K562 (cell line): ENCODE results near the gene EDNRB. TPM values are rescaled to one million over a fixed set of nuclear protein-coding genes. Genes with fewer than 3 reads are reported as not detected.

Source experiments
- ATAC-seq: fragments of 200-7000 bp; cut with Tn5 transposase; 3 replicates; pipeline ENCODE4 v1.9.1; 2020; ENCODE audit warnings: moderate library complexity
- BruUV-seq: library from RNA; stranded (reverse); fragments of 400-500 nt; replicated peaks from 2 replicates; lab custom pipeline; 2021; lab: Mats Ljungman, UMichigan
- CTCF ChIA-PET: fragments of 300-600 bp; formaldehyde crosslinking; extraction: SDS; loops from one replicate; lab custom pipeline; 2021; ENCODE audit warnings: low intra/inter-chr PET ratio; lab: Yijun Ruan, JAX
- POLR2A ChIA-PET: fragments of 300-600, 350-650 bp; sonication (Branson Sonifier 250); formaldehyde crosslinking; extraction: SDS; loops from one replicate; lab custom pipeline; 2021; ENCODE audit warnings: antibody characterized with exemption, inconsistent platforms; lab: Yijun Ruan, JAX
- DNase-seq, 4 experiments: peaks; one replicate each; pipeline versions ENCODE4 v3.0.0 to v3.0.0-alpha.2; 2011 to 2018; ENCODE audit warnings: low spot score in 3 of 4, mixed read lengths in 3 of 4; ENCODE audit errors: extremely low read depth in 1 of 4
- FAIRE-seq: peaks from 2 replicates; lab custom pipeline; 2011; peaks lifted over from hg19 to GRCh38; lab: Jason Lieb, UNC
- H2AFZ ChIP-seq: 2 replicates; pipeline ENCODE4 v1.6.0; 2011; ENCODE audit warnings: low read depth, low read length, control low read depth, inconsistent platforms
- H3K27ac ChIP-seq: fragments of 200-600 bp; 3 replicates; pipeline ENCODE4 v1.8.0; 2011; ENCODE audit warnings: low read depth, mild to moderate bottlenecking, control low read depth, inconsistent platforms, low read length, moderate library complexity, mixed read lengths; ENCODE audit errors: extremely low read depth
- H3K27me3 ChIP-seq, 2 experiments: fragments of 300-600 bp in 1 of 2; 2 replicates in 1 of 2; 3 replicates in 1 of 2; pipeline versions ENCODE4 v1.6.0 to v1.8.0; 2011; ENCODE audit warnings: inconsistent platforms in 2 of 2, low read length in 2 of 2, mild to moderate bottlenecking in 1 of 2, mixed read lengths in 1 of 2, moderate library complexity in 1 of 2; ENCODE audit not compliant: control insufficient read depth in 2 of 2, insufficient read depth in 2 of 2
- H3K36me3 ChIP-seq: fragments of 300-600 bp; 3 replicates; pipeline ENCODE4 v1.8.0; 2011; ENCODE audit warnings: mild to moderate bottlenecking, low read length, inconsistent platforms; ENCODE audit not compliant: control insufficient read depth, insufficient read depth
- H3K4me1 ChIP-seq, 2 experiments: fragments of 200-600 bp in 1 of 2; replicated peaks in 1 of 2; 2 replicates in 1 of 2; 3 replicates in 1 of 2; pipeline versions ENCODE4 v1.5.1 to v1.8.0; 2011; ENCODE audit warnings: inconsistent platforms in 2 of 2, low read length in 2 of 2, mild to moderate bottlenecking in 1 of 2, mixed read lengths in 1 of 2, moderate library complexity in 1 of 2; ENCODE audit not compliant: control insufficient read depth in 2 of 2, insufficient read depth in 2 of 2
- H3K4me2 ChIP-seq: 2 replicates; pipeline ENCODE4 v1.6.1; 2011; ENCODE audit warnings: low read length, control low read depth, inconsistent platforms, mixed read lengths; ENCODE audit not compliant: insufficient read depth
- H3K4me3 ChIP-seq: fragments of 200-600 bp; sonication (generic), shearing (Covaris generic); 2 replicates; pipeline ENCODE4 v1.5.1; 2016; ENCODE audit warnings: control low read depth, inconsistent platforms
- H3K79me2 ChIP-seq: fragments of 200-600 bp; 3 replicates; pipeline ENCODE4 v1.8.0; 2011; ENCODE audit warnings: low read length, inconsistent platforms; ENCODE audit not compliant: control insufficient read depth, insufficient read depth
- H3K9ac ChIP-seq, 2 experiments: 2 replicates each; pipeline versions ENCODE4 v1.6.0 to v1.6.1; 2011; ENCODE audit warnings: low read depth in 2 of 2, low read length in 2 of 2, control low read depth in 1 of 2, inconsistent platforms in 1 of 2, mild to moderate bottlenecking in 1 of 2, mixed read lengths in 1 of 2; ENCODE audit not compliant: insufficient read depth in 1 of 2
- H3K9me1 ChIP-seq: one replicate; pipeline ENCODE4 v1.6.0; 2011; ENCODE audit warnings: inconsistent platforms, mild to moderate bottlenecking, low read length, moderate library complexity; ENCODE audit not compliant: control insufficient read depth, insufficient read depth
- H3K9me3 ChIP-seq: replicated peaks from 2 replicates; pipeline ENCODE4 v1.5.1; 2011; ENCODE audit warnings: low read depth, low read length, inconsistent platforms; ENCODE audit not compliant: control insufficient read depth, insufficient read depth
- H4K20me1 ChIP-seq: replicated peaks from 2 replicates; pipeline ENCODE4 v1.6.1; 2011; ENCODE audit warnings: low read length, inconsistent platforms, mixed read lengths; ENCODE audit not compliant: control insufficient read depth, insufficient read depth
- CBX3 ChIP-seq, 2 experiments: IDR thresholded peaks; 1 replicate in 1 of 2; 2 replicates in 1 of 2; pipeline ENCODE4 v1.6.1; 2012; ENCODE audit warnings: inconsistent platforms in 2 of 2, low read length in 2 of 2, borderline replicate concordance in 1 of 2, control low read depth in 1 of 2
- ETV1 ChIP-seq: fragments of 450-650 bp; conservative IDR thresholded peaks from 2 replicates; pipeline ENCODE4 v1.6.1; 2016; ENCODE audit warnings: missing genetic modification characterization, control low read depth, low read depth, missing compliant biosample characterization
- HNRNPLL ChIP-seq: fragments of 200-400 bp; formaldehyde crosslinking; IDR thresholded peaks from 2 replicates; pipeline ENCODE4 v1.6.1; 2017; ENCODE audit warnings: low read length, low read depth, mild to moderate bottlenecking; ENCODE audit not compliant: poor library complexity, severe bottlenecking
- KHSRP ChIP-seq: fragments of 450-650 bp; IDR thresholded peaks from 2 replicates; pipeline ENCODE4 v1.6.1; 2017
- LARP7 ChIP-seq: fragments of 450-650 bp; IDR thresholded peaks from 2 replicates; pipeline ENCODE4 v1.6.1; 2016
- TEAD1 ChIP-seq, 2 experiments: fragments of 450-650 bp in 1 of 2; sonication (generic) in 1 of 2; formaldehyde crosslinking; IDR thresholded peaks; 2 replicates each; pipeline versions ENCODE4 v1.4.0 to v1.8.0; 2020 to 2022; ENCODE audit warnings: mild to moderate bottlenecking in 2 of 2, missing genetic modification reagents in 1 of 2
- ZNF384 ChIP-seq: IDR thresholded peaks from 2 replicates; pipeline ENCODE4 v1.6.1; 2012; ENCODE audit warnings: low read depth, low read length, improper control_type of control experiment
- ZNF436 ChIP-seq: fragments of 250-450, 450-650 bp; sonication (Bioruptor Pico); formaldehyde crosslinking; IDR thresholded peaks from 2 replicates; pipeline ENCODE4 v1.7.0; 2020; ENCODE audit warnings: mild to moderate bottlenecking
- WGBS: fragments of 100-300 bp; shearing (Covaris generic); methylation state at CpG from one replicate; pipeline ENCODE4 v1.1.6; 2016; ENCODE audit warnings: low coverage, mixed read lengths; ENCODE audit not compliant: insufficient coverage; ENCODE audit errors: missing lambda C conversion rate; 5-methylcytosine and 5-hydroxymethylcytosine counted together
- in situ Hi-C: fragments of 300-500 bp; cut with MboI; formaldehyde crosslinking; loops from 4 replicates; pipeline ENCODE4 v1.15.0; 2018; ENCODE audit warnings: inconsistent platforms, mixed read lengths
- intact Hi-C: fragments of 100-400 bp; cut with micrococcal nuclease; formaldehyde crosslinking; loops from 2 replicates; pipeline ENCODE4 v1.14.2; 2022
- polyA plus RNA-seq, 8 experiments: library from polyadenylated mRNA; depleted of rRNA in 4 of 8; stranded (reverse) in 5 of 8; unstranded in 3 of 8; fragments of >200 nt; fragmentation: Nextera tagmentation in 2 of 8; fragmentation: Illumina TruSeq in 1 of 8; extraction: Ambion mirVana in 2 of 8; extraction: Trizol in 1 of 8; gene quantifications; 2 replicates each; pipeline versions ENCODE4 v1.2.1 to v1.2.3, GENCODE V29; 2011 to 2014; ENCODE audit warnings: inconsistent platforms in 1 of 8, missing spikeins in 1 of 8
- total RNA-seq, 7 experiments: library from RNA; depleted of rRNA in 6 of 7; stranded (reverse); fragments of >200 nt in 6 of 7; fragmentation: Illumina TruSeq in 2 of 7; extraction: Trizol in 2 of 7; gene quantifications; 2 replicates each; pipeline versions ENCODE4 v1.2.1 to v1.2.3, GENCODE V29; 2011 to 2021; ENCODE audit warnings: low replicate concordance in 1 of 7
- TF ChIP-seq, protein P1 (sequence below), 2 experiments: fragments of 150-350 bp in 1 of 2; IDR thresholded peaks; 2 replicates each; pipeline ENCODE4 v1.6.1; 2012 to 2016; ENCODE audit warnings: low read depth in 2 of 2, low read length in 2 of 2, mild to moderate bottlenecking in 1 of 2, moderate library complexity in 1 of 2

Gene EDNRB
- total and polyA plus RNA-seq, 9 of the 15 experiments (the other 6 are each of a cell fraction or from before 2014, with no cell fraction given) = 0.04 TPM; not detected in 8

DNA sequence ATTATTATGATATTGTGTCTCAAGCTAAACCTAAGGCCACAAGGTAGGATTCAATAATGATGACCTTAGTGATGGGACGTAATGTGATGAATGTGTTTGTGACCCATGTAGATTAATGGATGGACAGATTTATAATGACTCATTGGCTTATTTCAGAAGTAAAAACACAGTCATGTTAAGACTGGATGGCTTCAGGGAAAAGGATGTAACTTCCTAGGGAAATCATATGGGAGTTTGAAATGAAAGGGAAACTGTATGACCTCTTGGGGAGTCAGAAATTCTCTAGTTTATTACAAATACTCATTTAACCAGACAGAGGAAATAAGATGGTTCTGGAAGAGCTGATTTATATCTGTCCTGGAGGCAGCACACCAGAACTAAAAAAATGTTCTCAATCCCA, 2.9 kb downstream of the EDNRB start:
- Histone ChIP-seq H3K4me3 (no peak overlapping the region), H3K9me1 (no peaks in the 10 kb centered on the region), H3K36me3 (no peaks in the 10 kb centered on the region), H3K27me3 (no peaks in the 10 kb centered on the region), H3K79me2 (no peaks in the 10 kb centered on the region), H3K4me1 (no peaks in the 10 kb centered on the region), H3K9ac (no peak overlapping the region), H2AFZ (no peak overlapping the region), H3K4me2 (no peak overlapping the region), H4K20me1 (no peaks in the 10 kb centered on the region), H3K27ac (no peak overlapping the region), H3K9me3 (no peaks in the 10 kb centered on the region; the same call in 1 of the 2 replicates)
- FAIRE-seq (no peak), DNase-seq (no peak), ATAC-seq (no peak)
- in situ Hi-C loops (no loop called here), intact Hi-C loops (no loop called here)
- no TSS peak for BruUV-seq
- WGBS = 0% methylated on average over 1 of the region's 1 CpG
- ChIA-PET CTCF (no interaction called here), POLR2A (no interaction called here)
- TF ChIP-seq TEAD1 (CRISPR knock-in tag; IDR thresholded peaks at IDR 0.05) (no peak), ZNF436 (no peak), ZNF384 (no peak), KHSRP (no peak), LARP7 (no peak), CBX3 (IDR thresholded peaks at IDR 0.05; ENCODE audit: borderline replicate concordance in 1 of 2, low read length in 2 of 2) (no peak), ETV1 (tag) (no peak), HNRNPLL (no peak)
- TF ChIP-seq, protein P1, sequence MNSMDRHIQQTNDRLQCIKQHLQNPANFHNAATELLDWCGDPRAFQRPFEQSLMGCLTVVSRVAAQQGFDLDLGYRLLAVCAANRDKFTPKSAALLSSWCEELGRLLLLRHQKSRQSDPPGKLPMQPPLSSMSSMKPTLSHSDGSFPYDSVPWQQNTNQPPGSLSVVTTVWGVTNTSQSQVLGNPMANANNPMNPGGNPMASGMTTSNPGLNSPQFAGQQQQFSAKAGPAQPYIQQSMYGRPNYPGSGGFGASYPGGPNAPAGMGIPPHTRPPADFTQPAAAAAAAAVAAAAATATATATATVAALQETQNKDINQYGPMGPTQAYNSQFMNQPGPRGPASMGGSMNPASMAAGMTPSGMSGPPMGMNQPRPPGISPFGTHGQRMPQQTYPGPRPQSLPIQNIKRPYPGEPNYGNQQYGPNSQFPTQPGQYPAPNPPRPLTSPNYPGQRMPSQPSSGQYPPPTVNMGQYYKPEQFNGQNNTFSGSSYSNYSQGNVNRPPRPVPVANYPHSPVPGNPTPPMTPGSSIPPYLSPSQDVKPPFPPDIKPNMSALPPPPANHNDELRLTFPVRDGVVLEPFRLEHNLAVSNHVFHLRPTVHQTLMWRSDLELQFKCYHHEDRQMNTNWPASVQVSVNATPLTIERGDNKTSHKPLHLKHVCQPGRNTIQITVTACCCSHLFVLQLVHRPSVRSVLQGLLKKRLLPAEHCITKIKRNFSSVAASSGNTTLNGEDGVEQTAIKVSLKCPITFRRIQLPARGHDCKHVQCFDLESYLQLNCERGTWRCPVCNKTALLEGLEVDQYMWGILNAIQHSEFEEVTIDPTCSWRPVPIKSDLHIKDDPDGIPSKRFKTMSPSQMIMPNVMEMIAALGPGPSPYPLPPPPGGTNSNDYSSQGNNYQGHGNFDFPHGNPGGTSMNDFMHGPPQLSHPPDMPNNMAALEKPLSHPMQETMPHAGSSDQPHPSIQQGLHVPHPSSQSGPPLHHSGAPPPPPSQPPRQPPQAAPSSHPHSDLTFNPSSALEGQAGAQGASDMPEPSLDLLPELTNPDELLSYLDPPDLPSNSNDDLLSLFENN (IDR thresholded peaks at IDR 0.05; ENCODE audit: low read depth in 2 of 2, low read length in 2 of 2) = no peak
